ENCODE results near the gene NRIP1. TPM values are rescaled to one million over a fixed set of nuclear protein-coding genes. Genes with fewer than 3 reads are reported as not detected.

NRIP1 gene
- total RNA-seq, 1 donor from 2014 or later, result 11.4 TPM

DNA sequence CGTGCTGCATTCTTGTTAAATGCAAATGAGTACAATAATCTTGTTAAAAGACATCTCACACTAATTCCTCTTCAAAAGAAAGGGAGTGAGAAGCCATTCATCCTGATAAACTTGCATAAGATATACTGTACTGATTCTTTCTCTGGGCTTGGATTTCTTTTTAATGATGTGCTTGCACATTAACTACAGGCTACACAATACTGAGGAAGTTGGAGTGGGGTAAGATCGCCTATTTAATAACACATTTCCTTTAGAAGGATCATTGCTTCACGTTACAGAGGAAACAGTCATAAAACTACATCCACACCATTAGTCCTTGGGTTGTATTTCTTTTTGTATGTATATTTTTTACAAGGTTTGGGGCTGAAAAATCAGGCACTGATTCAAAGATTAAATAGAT, 36.6 kb downstream of the NRIP1 start:
- Mint-ChIP-seq H3K27ac (no peak overlapping the region), H3K4me1 (ENCODE audit: low read depth) (peaks cover 5% of the 10 kb centered on the region), H3K9me3 (no peaks in the 10 kb centered on the region), H3K36me3 (ENCODE audit: low read depth) (peaks cover 4% of the 10 kb centered on the region), H3K27me3 (ENCODE audit: insufficient read depth) (no peaks in the 10 kb centered on the region), H3K4me3 (no peak overlapping the region)
- DNase-seq (ENCODE audit: low spot score), result no peak
- intact Hi-C loops (cut with micrococcal nuclease), result no loop called here

DNA sequence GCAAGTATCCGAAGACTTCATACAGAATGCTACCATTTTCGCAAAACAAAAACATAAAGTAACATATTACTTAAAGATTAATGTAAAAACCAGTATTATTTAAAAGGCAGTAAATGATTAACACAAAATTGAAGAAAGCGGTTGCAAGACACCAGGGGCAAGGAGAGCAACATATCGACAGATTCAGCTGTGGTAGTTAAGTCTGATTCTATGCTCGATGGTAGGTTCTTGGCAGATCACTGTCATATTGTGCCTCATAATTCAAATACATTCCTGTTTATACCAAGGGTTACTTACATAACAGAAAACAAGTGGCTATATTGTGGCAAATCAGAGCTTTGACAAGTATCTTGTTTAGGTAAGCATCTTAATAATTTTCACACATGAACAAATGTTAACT, 37.7 kb downstream of the NRIP1 start:
- intact Hi-C loops (cut with micrococcal nuclease), result no loop called here

DNA sequence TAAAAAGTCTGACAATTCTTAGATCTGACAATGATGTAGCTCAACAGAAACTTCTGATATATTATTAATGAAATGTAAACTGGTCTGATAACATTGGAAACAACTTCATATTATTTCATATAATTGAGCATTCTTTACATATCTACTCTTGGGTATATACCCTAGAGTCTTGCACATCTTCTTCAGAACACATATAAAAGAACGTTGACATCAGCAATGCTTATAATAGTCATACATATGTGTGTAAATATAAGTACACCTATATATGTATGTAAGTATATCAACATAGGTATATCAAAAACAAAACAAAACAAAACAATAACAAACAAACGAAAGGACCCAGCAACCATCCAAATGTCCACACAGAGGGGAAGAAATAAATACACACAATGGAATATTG, 38.4 kb downstream of the NRIP1 start:
- no peak for DNase-seq (ENCODE audit: low spot score)
- Mint-ChIP-seq H3K4me1 (ENCODE audit: low read depth) (no peaks in the 10 kb centered on the region), H3K9me3 (no peaks in the 10 kb centered on the region), H3K4me3 (no peak overlapping the region), H3K27ac (no peak overlapping the region), H3K27me3 (ENCODE audit: insufficient read depth) (no peaks in the 10 kb centered on the region), H3K36me3 (ENCODE audit: low read depth) (peaks cover 7% of the 10 kb centered on the region)
- intact Hi-C loops (cut with micrococcal nuclease), result no loop called here

More for the DNA sequence above, 37.7 kb downstream of the NRIP1 start:
- H3K4me3 Mint-ChIP-seq, result no peak overlapping the region
- H3K27ac Mint-ChIP-seq, result no peak overlapping the region
- H3K9me3 Mint-ChIP-seq, result no peaks in the 10 kb centered on the region
- peaks cover 5% of the 10 kb centered on the region for H3K4me1 Mint-ChIP-seq (ENCODE audit: low read depth)
- no peaks in the 10 kb centered on the region for H3K27me3 Mint-ChIP-seq (ENCODE audit: insufficient read depth)
- peaks cover 5% of the 10 kb centered on the region for H3K36me3 Mint-ChIP-seq (ENCODE audit: low read depth)
- DNase-seq (ENCODE audit: low spot score), result no peak

DNA sequence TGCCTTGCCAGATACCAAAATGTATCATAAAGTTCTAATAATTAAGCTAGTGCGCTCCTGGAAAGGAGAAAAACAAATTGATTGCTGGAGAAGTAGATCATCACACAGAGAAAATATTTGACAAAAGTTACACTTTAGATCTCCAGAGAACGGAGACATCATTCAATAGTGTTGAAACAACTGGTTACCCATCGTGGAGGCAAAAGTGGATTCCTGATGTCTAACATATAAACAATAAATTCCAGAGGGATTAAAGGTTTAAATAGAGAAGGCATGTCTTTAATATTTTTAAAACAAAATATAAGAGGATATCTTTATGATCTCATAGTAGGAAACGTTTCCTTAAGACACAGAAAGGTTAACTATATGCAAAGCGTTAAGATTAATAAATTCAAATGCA, 41.0 kb downstream of the NRIP1 start:
- no peak overlapping the region for H3K27ac Mint-ChIP-seq
- H3K36me3 Mint-ChIP-seq (ENCODE audit: low read depth), result peaks cover 4% of the 10 kb centered on the region
- H3K4me1 Mint-ChIP-seq (ENCODE audit: low read depth), result peaks cover 5% of the 10 kb centered on the region
- no peaks in the 10 kb centered on the region for H3K9me3 Mint-ChIP-seq
- DNase-seq (ENCODE audit: low spot score), result no peak
- no peaks in the 10 kb centered on the region for H3K27me3 Mint-ChIP-seq (ENCODE audit: insufficient read depth)
- H3K4me3 Mint-ChIP-seq, result no peak overlapping the region
- intact Hi-C loops (cut with micrococcal nuclease), result no loop called here

DNA sequence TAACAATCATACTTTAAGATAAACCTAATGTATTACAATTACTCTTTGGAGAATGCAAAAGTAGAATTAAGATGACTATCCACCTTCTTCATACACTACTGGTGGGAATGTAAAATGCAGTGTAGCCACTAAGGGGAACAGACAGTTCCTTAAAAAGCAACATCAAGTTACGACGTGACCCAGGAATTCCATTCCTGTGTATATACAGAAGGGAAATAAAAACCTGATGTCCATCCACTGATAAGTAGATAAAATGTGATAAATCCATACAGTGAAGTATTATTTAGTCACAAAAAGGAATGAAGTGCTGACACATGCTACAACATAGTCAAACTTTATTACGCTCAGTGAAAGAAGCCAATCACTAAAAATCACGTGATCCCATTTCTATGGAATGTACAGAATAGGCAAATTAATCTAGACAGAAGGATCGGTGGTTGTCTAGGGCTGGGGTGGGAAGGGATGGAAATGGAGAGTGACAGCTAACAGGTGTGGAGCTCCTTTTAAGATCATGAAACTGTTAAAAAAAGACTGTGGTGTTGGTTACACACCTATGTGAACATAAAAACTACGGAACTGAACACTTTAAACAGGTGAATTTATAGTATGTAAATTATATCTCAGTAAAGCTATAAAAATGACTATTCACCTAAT, 42.1 kb downstream of the NRIP1 start:
- intact Hi-C loops (cut with micrococcal nuclease), result no loop called here
- H3K4me3 Mint-ChIP-seq, result no peak overlapping the region
- H3K9me3 Mint-ChIP-seq, result no peaks in the 10 kb centered on the region
- no peaks in the 10 kb centered on the region for H3K27me3 Mint-ChIP-seq (ENCODE audit: insufficient read depth)
- peaks cover 4% of the 10 kb centered on the region for H3K36me3 Mint-ChIP-seq (ENCODE audit: low read depth)
- no peak overlapping the region for H3K27ac Mint-ChIP-seq
- DNase-seq (ENCODE audit: low spot score), result no peak
- H3K4me1 Mint-ChIP-seq (ENCODE audit: low read depth), result peaks cover 5% of the 10 kb centered on the region

DNA sequence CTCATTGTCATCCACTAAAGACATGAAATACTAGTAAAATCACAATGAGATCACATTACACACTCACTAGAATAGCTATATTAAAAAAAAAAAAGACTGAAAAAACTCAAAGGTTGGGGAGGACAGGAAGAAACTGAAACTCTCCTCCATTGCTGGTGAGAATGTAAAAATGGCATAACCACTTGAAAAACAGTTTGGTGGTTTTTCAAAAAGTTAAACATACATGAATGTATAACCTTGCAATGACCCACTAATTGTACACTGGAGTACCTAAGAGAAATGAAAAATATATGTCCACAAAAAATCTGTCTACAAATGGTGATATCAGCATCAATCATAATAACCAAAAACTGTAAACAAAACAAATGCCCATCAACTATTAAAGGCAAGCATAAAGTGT, 44.0 kb downstream of the NRIP1 start:
- no peak overlapping the region for H3K27ac Mint-ChIP-seq
- no peak for DNase-seq (ENCODE audit: low spot score)
- H3K27me3 Mint-ChIP-seq (ENCODE audit: insufficient read depth), result no peaks in the 10 kb centered on the region
- intact Hi-C loops (cut with micrococcal nuclease), result no loop called here
- peaks cover 4% of the 10 kb centered on the region for H3K36me3 Mint-ChIP-seq (ENCODE audit: low read depth)
- no peaks in the 10 kb centered on the region for H3K9me3 Mint-ChIP-seq
- no peak overlapping the region for H3K4me3 Mint-ChIP-seq
- peaks cover 5% of the 10 kb centered on the region for H3K4me1 Mint-ChIP-seq (ENCODE audit: low read depth)

DNA sequence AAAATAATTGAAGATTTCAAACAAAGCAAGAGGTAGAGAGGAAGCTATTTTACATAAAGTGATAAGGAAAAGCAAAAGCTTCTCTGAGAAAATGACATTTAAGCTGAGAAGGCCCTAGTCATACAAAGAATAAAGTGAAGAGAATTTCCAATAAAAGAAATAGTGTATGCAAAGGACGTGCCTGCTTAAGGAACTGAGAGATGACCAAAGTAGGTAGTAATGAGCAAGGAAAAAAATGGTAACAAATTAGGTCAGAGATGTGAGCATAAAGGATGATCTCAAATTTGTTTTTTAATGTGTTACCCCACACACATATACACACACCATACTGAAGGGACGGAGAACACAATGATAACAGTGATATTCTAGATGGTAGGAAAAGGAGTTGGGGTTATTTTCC, 46.4 kb downstream of the NRIP1 start:
- no peak for DNase-seq (ENCODE audit: low spot score)
- Mint-ChIP-seq H3K9me3 (no peaks in the 10 kb centered on the region), H3K27me3 (ENCODE audit: insufficient read depth) (no peaks in the 10 kb centered on the region), H3K4me1 (ENCODE audit: low read depth) (peaks cover 5% of the 10 kb centered on the region), H3K27ac (no peak overlapping the region), H3K4me3 (no peak overlapping the region), H3K36me3 (ENCODE audit: low read depth) (peaks cover 3% of the 10 kb centered on the region)
- intact Hi-C loops (cut with micrococcal nuclease), result no loop called here

DNA sequence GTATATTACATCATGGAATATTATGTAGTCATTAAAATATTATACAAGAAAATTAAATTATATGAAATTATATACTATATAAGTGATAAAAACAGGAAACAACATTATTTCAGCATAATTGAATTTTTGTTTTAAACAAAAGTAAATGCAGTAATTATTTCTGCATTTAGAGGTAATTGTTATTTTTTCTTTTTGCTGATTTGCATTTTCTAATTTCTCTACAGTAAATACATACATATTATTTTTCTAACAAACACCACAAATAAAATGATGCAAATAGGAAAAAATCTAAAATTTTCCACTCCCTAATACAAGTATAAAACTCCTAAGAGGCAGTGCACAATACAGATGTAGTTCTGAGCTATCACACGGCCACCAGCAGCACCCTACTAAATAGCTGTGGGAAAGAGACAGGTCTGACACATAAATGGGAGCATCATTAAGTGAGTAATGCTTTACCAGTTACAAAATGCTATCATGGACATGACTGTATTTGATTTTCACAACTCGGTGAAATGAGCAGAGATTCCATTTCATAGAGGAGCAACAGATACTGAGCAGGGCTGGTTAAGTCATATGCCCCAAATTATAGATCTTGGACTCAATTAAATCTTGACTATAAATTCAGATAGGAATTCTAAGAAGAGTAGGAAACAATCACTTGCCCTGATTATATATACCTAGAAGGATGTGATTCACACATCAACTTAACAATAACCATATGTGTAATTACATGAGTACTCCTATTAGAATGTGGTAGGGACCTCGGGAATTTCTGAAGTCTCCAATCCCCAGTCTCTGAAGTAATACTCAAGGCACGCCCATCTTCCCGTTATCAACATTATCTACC, 49.0 kb downstream of the NRIP1 start:
- no peaks in the 10 kb centered on the region for H3K27me3 Mint-ChIP-seq (ENCODE audit: insufficient read depth)
- intact Hi-C loops (cut with micrococcal nuclease), result no loop called here
- H3K4me3 Mint-ChIP-seq, result no peak overlapping the region
- peaks cover 3% of the 10 kb centered on the region for H3K4me1 Mint-ChIP-seq (ENCODE audit: low read depth)
- DNase-seq (ENCODE audit: low spot score), result no peak
- H3K36me3 Mint-ChIP-seq (ENCODE audit: low read depth), result no peaks in the 10 kb centered on the region
- H3K27ac Mint-ChIP-seq, result no peak overlapping the region
- no peaks in the 10 kb centered on the region for H3K9me3 Mint-ChIP-seq

DNA sequence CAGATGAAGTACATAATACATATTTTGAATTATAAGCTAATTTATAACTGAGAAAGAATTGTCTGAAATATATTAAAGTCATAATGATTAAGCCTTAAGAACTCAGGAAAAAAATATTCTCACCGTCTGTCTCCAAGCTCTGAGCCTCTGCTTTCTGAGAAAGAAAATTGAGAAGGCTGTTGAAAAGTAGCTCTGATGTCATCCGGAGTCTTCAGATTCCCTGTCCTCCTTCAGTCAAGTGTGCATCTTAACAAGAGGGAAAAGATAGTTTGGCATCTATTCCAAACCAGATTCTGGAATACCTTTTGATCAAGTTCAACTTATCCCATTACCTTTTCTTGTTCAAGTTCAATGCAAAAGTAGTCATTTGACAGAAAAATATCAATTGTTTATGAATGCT, 50.6 kb downstream of the NRIP1 start:
- Mint-ChIP-seq H3K27ac (no peak overlapping the region), H3K4me3 (no peak overlapping the region), H3K27me3 (ENCODE audit: insufficient read depth) (no peaks in the 10 kb centered on the region), H3K4me1 (ENCODE audit: low read depth) (no peaks in the 10 kb centered on the region), H3K36me3 (ENCODE audit: low read depth) (no peaks in the 10 kb centered on the region), H3K9me3 (no peaks in the 10 kb centered on the region)
- DNase-seq (ENCODE audit: low spot score), result no peak
- intact Hi-C loops (cut with micrococcal nuclease), result no loop called here

DNA sequence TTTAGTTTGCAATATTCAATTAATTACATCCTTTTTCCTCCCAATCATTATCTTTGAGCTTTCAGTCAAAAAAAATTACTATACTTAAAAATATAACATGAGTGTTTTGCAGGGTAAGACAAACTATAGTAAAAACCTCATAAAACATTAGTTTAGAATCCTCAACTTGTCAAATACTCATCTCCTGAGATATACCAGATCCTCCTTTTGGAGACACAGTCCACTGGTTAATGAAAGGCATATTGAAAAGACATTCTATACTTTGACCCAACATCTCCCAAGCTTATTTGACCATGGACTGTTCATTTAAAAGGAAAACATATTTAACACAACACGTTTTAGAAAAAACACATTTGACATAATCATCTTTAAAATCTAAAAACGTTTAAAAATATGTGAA, 52.8 kb downstream of the NRIP1 start:
- no peak overlapping the region for H3K4me3 Mint-ChIP-seq
- no peak overlapping the region for H3K27ac Mint-ChIP-seq
- H3K27me3 Mint-ChIP-seq (ENCODE audit: insufficient read depth), result no peaks in the 10 kb centered on the region
- intact Hi-C loops (cut with micrococcal nuclease), result no loop called here
- peaks cover under 1% of the 10 kb centered on the region for H3K4me1 Mint-ChIP-seq (ENCODE audit: low read depth)
- DNase-seq (ENCODE audit: low spot score), result no peak
- H3K9me3 Mint-ChIP-seq, result no peaks in the 10 kb centered on the region
- peaks cover 5% of the 10 kb centered on the region for H3K36me3 Mint-ChIP-seq (ENCODE audit: low read depth)

DNA sequence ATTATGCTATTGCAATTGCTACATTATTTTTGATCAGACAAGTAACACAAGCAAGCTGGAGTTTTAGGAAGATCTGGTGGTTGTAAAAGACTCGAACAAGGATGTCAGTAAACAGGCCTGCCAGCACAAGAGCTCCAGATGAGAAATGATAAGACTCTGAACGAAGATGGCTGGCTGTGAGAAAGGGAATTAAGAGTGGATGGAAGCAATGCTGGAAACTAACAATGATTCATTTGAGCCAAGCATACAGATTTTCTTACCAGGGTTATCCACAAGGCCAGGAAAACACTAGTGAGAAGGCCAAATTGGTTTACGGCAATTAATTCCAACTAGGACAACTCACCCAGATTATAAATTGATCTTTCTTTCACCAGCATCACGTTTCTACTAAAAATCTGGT, 54.2 kb downstream of the NRIP1 start:
- no peaks in the 10 kb centered on the region for H3K27me3 Mint-ChIP-seq (ENCODE audit: insufficient read depth)
- H3K4me3 Mint-ChIP-seq, result no peak overlapping the region
- peaks cover 11% of the 10 kb centered on the region for H3K4me1 Mint-ChIP-seq (ENCODE audit: low read depth)
- H3K36me3 Mint-ChIP-seq (ENCODE audit: low read depth), result peaks cover 8% of the 10 kb centered on the region
- no peak overlapping the region for H3K27ac Mint-ChIP-seq
- intact Hi-C loops (cut with micrococcal nuclease), result no loop called here
- no peaks in the 10 kb centered on the region for H3K9me3 Mint-ChIP-seq
- DNase-seq (ENCODE audit: low spot score), result no peak

DNA sequence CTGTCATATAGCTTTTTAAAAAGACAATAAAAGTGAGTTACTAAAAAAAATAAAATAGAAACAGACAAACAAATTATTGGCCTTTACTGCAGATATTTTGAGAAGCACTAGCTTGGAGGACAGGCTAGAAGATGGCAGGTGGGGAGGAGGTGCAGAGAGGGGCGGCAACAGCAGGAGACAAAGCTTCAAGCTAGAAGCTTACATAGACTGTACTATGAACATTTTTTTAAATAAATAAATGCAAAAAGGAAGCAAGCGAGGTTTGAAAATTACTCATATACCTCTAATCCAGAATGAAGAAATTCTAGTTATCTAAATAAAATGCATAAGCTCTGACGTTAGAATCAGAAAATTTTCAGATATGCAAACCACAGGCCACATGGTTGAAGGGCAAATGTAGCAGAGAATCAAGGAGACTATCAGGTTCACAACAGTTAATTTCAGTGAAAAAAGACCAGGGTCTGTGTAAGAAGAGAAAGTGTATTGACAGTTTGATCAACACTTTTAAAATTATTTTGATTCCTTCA, 54.9 kb downstream of the NRIP1 start:
- Mint-ChIP-seq H3K4me1 (ENCODE audit: low read depth) (peaks cover 19% of the 10 kb centered on the region), H3K27me3 (ENCODE audit: insufficient read depth) (no peaks in the 10 kb centered on the region), H3K4me3 (no peak overlapping the region), H3K27ac (no peak overlapping the region), H3K9me3 (no peaks in the 10 kb centered on the region), H3K36me3 (ENCODE audit: low read depth) (peaks cover 8% of the 10 kb centered on the region)
- intact Hi-C loops (cut with micrococcal nuclease), result no loop called here
- no peak for DNase-seq (ENCODE audit: low spot score)

DNA sequence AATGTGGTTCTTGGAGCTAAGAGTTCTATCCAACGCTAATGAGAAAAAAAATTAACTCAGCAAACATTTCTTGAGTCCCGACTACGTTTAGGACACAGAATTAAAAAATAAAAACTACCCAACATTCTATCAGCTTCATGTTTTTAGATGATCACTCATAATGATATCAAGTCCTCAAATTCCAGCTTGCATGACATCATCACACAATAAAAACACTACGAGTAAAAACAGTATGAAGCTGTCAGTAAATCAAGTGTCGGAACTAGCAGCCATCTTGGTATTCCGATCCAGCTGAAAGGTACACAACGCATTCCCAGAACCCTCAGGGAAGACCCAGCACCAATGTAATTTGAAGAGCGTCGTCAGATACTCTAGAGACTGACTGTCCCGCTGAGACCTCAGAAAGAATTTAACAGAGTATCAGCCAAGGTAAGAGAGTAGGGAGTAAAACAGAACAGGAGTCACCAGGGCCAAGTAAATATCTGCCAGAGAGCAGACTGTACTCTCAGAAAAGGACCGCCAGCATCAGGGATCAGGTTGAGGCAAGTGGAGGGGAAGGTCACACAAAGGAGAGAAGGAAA, 57.0 kb downstream of the NRIP1 start:
- intact Hi-C loops (cut with micrococcal nuclease), result no loop called here
- peaks cover 35% of the 10 kb centered on the region for H3K4me1 Mint-ChIP-seq (ENCODE audit: low read depth)
- H3K27ac Mint-ChIP-seq, result no peak overlapping the region
- H3K27me3 Mint-ChIP-seq (ENCODE audit: insufficient read depth), result no peaks in the 10 kb centered on the region
- DNase-seq (ENCODE audit: low spot score), result no peak
- no peak overlapping the region for H3K4me3 Mint-ChIP-seq
- H3K9me3 Mint-ChIP-seq, result no peaks in the 10 kb centered on the region
- peaks cover 10% of the 10 kb centered on the region for H3K36me3 Mint-ChIP-seq (ENCODE audit: low read depth)

All from activated T-helper 1 cell treated with anti-CD3 and anti-CD28 coated beads, Interleukin-12 subunit alpha, Interleukin-12 subunit beta, Interleukin-2, Interleukin-4 antibody, amounts not matched to agents 30 ng/mL and 10 ng/mL and 1 ng/mL, durations not matched to agents 14 hours and 24 hours and 36 hours (primary cell).